Astrocyte (in vitro differentiated cells and primary cell): Measurements from ENCODE around the gene HPN. TPM values are rescaled to one million over a fixed set of nuclear protein-coding genes. Genes with fewer than 3 reads are reported as not detected.
"Not testable (repeated sequence)": the region's sequence is repeated elsewhere in the genome, so short reads cannot be mapped to it uniquely, and the experiment has no call there.

Source experiments
- DNase-seq: peaks from one replicate; pipeline ENCODE4 v3.0.0-alpha.2; 2010; ENCODE audit warnings: low read depth
- FAIRE-seq: peaks from 2 replicates; lab custom pipeline; 2011; peaks lifted over from hg19 to GRCh38; lab: Jason Lieb, UNC
- H2AFZ ChIP-seq: 2 replicates; pipeline ENCODE4 v1.6.0; 2012; ENCODE audit warnings: low read depth, low read length, inconsistent platforms
- H3K27ac ChIP-seq: 2 replicates; pipeline ENCODE4 v1.5.1; 2011; ENCODE audit warnings: low read depth, low read length, inconsistent platforms
- H3K27me3 ChIP-seq: 2 replicates; pipeline ENCODE4 v1.6.0; 2011; ENCODE audit warnings: low read length, inconsistent platforms; ENCODE audit not compliant: insufficient read depth
- H3K36me3 ChIP-seq: 2 replicates; pipeline ENCODE4 v1.5.1; 2011; ENCODE audit warnings: low read length, inconsistent platforms; ENCODE audit not compliant: insufficient read depth
- H3K4me1 ChIP-seq: 2 replicates; pipeline ENCODE4 v1.5.1; 2011; ENCODE audit warnings: low read length, inconsistent platforms; ENCODE audit not compliant: insufficient read depth
- H3K4me2 ChIP-seq: 2 replicates; pipeline ENCODE4 v1.6.0; 2012; ENCODE audit warnings: low read length, inconsistent platforms
- H3K4me3 ChIP-seq: 2 replicates; pipeline ENCODE4 v1.5.1; 2011; ENCODE audit warnings: low read depth, mild to moderate bottlenecking, low read length, inconsistent platforms; ENCODE audit not compliant: insufficient read depth
- H3K79me2 ChIP-seq: 2 replicates; pipeline ENCODE4 v1.6.0; 2012; ENCODE audit warnings: mild to moderate bottlenecking, low read length, inconsistent platforms; ENCODE audit not compliant: insufficient read depth
- H3K9ac ChIP-seq: 2 replicates; pipeline ENCODE4 v1.6.0; 2012; ENCODE audit warnings: mild to moderate bottlenecking, low read length, inconsistent platforms
- H3K9me3 ChIP-seq: 2 replicates; pipeline ENCODE4 v1.5.1; 2012; ENCODE audit warnings: low read depth, mild to moderate bottlenecking, low read length, inconsistent platforms; ENCODE audit not compliant: insufficient read depth
- H4K20me1 ChIP-seq: 2 replicates; pipeline ENCODE4 v1.6.0; 2012; ENCODE audit warnings: low read length, inconsistent platforms; ENCODE audit not compliant: insufficient read depth
- H3K27ac Mint-ChIP-seq: one replicate; pipeline ENCODE4 v1.8.0; 2021; ENCODE audit warnings: mild to moderate bottlenecking, mixed read lengths; ENCODE audit not compliant: unreplicated experiment
- H3K27me3 Mint-ChIP-seq: one replicate; pipeline ENCODE4 v1.8.0; 2021; ENCODE audit warnings: low read depth, mixed read lengths; ENCODE audit not compliant: unreplicated experiment
- H3K36me3 Mint-ChIP-seq: one replicate; pipeline ENCODE4 v1.8.0; 2021; ENCODE audit warnings: low read depth, mixed read lengths; ENCODE audit not compliant: unreplicated experiment
- H3K4me1 Mint-ChIP-seq: one replicate; pipeline ENCODE4 v1.8.0; 2021; ENCODE audit warnings: low read depth, mixed read lengths; ENCODE audit not compliant: unreplicated experiment
- H3K4me3 Mint-ChIP-seq: one replicate; pipeline ENCODE4 v1.8.0; 2021; ENCODE audit warnings: mild to moderate bottlenecking, moderate library complexity, mixed read lengths; ENCODE audit not compliant: unreplicated experiment
- H3K9me3 Mint-ChIP-seq: one replicate; pipeline ENCODE4 v1.8.0; 2021; ENCODE audit warnings: mild to moderate bottlenecking, mixed read lengths; ENCODE audit not compliant: unreplicated experiment
- EZH2 ChIP-seq: IDR thresholded peaks from 2 replicates; pipeline ENCODE4 v1.6.1; 2012; ENCODE audit warnings: mild to moderate bottlenecking, low read length, inconsistent platforms; ENCODE audit not compliant: insufficient read depth
- total RNA-seq: library from RNA; stranded (reverse); gene quantifications from 2 replicates; pipeline ENCODE4 v1.2.1, GENCODE V29; 2021
- TF ChIP-seq, protein P1 (sequence below): IDR thresholded peaks from 2 replicates; pipeline ENCODE4 v1.5.1; 2011; ENCODE audit warnings: low read depth, mild to moderate bottlenecking, inconsistent platforms, low read length, moderate library complexity; ENCODE audit not compliant: insufficient read depth

Gene HPN
- total RNA-seq, 1 donor from 2014 or later: 0.73 TPM

DNA sequence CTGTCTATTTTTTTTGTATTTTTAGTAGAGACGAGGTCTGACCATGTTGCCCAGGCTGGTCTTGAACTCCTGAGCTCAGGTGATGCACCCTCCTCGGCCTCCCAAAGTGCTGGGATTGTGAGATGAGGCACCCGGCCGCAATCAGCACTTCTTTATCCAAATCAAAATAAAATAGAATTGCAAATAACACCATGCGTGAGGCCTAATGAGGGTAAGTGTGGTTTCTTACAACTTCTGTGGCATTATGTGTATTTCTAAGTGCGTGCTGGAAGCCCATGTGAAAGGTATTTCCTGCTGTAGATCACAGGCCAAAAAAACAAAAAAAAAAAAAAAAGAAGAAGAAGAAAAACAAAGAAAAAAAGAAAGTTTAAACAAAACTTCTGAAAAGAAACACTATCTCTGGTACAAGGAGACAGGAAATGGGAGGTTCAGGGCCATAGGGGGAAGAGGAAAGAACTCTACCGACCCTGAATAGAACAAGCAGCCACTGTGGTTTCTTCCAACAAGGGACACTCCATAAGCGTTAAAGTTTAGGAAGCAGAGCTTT is 44.4 kb upstream of the HPN start:
- Histone ChIP-seq H3K79me2 (peaks cover 22% of the 10 kb centered on the region), H3K4me2 (no peak overlapping the region), H3K27ac (no peak overlapping the region), H3K9me3 (no peaks in the 10 kb centered on the region), H3K27me3 (no peaks in the 10 kb centered on the region), H3K9ac (no peak overlapping the region), H3K4me3 (no peak overlapping the region), H3K4me1 (peaks cover 9% of the 10 kb centered on the region), H4K20me1 (peaks cover 12% of the 10 kb centered on the region), H3K36me3 (no peaks in the 10 kb centered on the region), H2AFZ (no peak overlapping the region)
- FAIRE-seq (no peak), DNase-seq (no peak)
- Mint-ChIP-seq H3K9me3 (peaks cover 6% of the 10 kb centered on the region), H3K27me3 (no peaks in the 10 kb centered on the region), H3K4me3 (no peak overlapping the region), H3K36me3 (no peaks in the 10 kb centered on the region), H3K4me1 (no peaks in the 10 kb centered on the region), H3K27ac (no peak overlapping the region)
- TF ChIP-seq, protein P1, sequence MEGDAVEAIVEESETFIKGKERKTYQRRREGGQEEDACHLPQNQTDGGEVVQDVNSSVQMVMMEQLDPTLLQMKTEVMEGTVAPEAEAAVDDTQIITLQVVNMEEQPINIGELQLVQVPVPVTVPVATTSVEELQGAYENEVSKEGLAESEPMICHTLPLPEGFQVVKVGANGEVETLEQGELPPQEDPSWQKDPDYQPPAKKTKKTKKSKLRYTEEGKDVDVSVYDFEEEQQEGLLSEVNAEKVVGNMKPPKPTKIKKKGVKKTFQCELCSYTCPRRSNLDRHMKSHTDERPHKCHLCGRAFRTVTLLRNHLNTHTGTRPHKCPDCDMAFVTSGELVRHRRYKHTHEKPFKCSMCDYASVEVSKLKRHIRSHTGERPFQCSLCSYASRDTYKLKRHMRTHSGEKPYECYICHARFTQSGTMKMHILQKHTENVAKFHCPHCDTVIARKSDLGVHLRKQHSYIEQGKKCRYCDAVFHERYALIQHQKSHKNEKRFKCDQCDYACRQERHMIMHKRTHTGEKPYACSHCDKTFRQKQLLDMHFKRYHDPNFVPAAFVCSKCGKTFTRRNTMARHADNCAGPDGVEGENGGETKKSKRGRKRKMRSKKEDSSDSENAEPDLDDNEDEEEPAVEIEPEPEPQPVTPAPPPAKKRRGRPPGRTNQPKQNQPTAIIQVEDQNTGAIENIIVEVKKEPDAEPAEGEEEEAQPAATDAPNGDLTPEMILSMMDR: no peak
- TF ChIP-seq EZH2: no peak

DNA sequence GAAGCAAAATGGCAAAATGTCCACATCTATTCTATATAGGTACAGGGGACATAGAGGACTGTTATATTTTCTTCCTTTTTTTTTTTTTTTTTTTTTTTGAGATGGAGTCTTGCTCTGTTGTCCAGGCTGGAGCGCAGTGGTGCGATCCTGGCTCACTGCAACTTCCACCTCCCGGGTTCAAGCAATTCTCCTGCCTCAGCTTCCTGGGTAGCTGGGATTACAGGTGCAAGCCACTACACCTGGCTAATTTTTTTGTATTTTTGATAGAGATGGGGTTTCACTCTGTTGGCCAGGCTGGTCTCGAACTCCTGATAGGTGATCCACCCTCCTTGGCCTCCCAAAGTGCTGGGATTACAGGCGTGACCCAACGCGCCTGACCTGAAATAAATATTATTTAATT is 43.3 kb upstream of the HPN start:
- H3K27me3 ChIP-seq, H3K4me2 ChIP-seq, H3K4me1 Mint-ChIP-seq: not testable (repeated sequence)

DNA sequence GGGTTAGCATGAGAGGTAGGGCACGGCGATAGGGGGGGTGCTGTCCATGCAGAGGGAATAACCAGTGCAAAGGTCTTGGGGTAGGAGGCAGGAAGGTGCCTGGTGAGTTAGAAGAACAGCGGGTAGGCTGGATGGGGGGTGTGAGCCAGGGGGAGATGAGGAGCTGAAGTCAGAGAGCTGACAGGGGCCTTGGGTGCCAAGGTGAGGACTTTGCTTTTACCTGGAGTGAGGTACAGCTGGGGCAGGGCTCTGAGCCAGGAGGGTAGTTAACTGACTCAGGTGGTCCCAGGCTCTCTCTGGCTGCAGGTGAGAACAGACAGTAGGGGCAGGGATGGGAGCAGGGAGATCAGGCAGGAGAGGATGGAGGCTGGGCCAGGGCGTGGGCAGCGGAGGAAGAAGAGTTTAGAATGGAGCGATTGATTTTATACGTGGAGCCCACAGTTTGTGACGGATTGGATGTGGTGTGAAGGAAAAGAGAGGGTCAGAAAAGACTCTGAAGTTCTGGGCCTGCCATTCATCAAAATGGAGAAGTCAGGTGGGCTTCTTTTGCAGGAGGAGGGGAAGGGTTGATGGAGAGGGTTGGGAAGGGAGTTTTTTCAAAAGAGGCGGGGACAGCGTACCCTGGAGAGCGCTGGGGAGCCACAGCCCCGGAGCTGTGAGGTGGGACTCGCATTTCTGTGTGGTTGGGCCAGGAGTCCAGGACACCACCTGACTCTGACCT is 42.6 kb upstream of the HPN start:
- FAIRE-seq (no peak), DNase-seq (no peak)
- no peaks in the 10 kb centered on the region for H3K27me3 Mint-ChIP-seq
- Histone ChIP-seq H3K9me3 (no peaks in the 10 kb centered on the region), H3K36me3 (peaks cover 3% of the 10 kb centered on the region), H3K9ac (peak overlapping the region; percentile 91), H4K20me1 (peaks cover 30% of the 10 kb centered on the region), H2AFZ (peak overlapping the region; percentile 77), H3K27me3 (no peaks in the 10 kb centered on the region), H3K79me2 (peaks cover 39% of the 10 kb centered on the region), H3K4me1 (peaks cover 16% of the 10 kb centered on the region), H3K4me3 (peak overlapping the region; percentile 66), H3K27ac (peak overlapping the region; percentile 94), H3K4me2 (peak overlapping the region; percentile 89)
- TF ChIP-seq, protein P1: no peak
- peaks cover 2% of the 10 kb centered on the region for H3K36me3 Mint-ChIP-seq
- H3K4me1 Mint-ChIP-seq: peaks cover 12% of the 10 kb centered on the region
- peak overlapping the region; percentile 87 for H3K4me3 Mint-ChIP-seq
- H3K9me3 Mint-ChIP-seq: peaks cover 6% of the 10 kb centered on the region
- H3K27ac Mint-ChIP-seq: peak overlapping the region; percentile 23

More for the DNA sequence above, 43.3 kb upstream of the HPN start:
- Histone ChIP-seq H4K20me1 (peaks cover 23% of the 10 kb centered on the region), H3K79me2 (peaks cover 32% of the 10 kb centered on the region), H3K4me1 (peaks cover 12% of the 10 kb centered on the region)
- not testable (repeated sequence) for H2AFZ ChIP-seq, H3K4me3 Mint-ChIP-seq, H3K36me3 Mint-ChIP-seq, H3K36me3 ChIP-seq, H3K9me3 Mint-ChIP-seq, H3K27me3 Mint-ChIP-seq, DNase-seq, H3K27ac Mint-ChIP-seq, H3K9me3 ChIP-seq, H3K9ac ChIP-seq, H3K4me3 ChIP-seq, H3K27ac ChIP-seq, FAIRE-seq
